ENCODE results near the gene CIAO2A. TPM values are rescaled to one million over a fixed set of nuclear protein-coding genes. Genes with fewer than 3 reads are reported as not detected.

CIAO2A gene
- total RNA-seq, 1 experiment from 2014 or later, result 89.8 TPM

GRCh38 chr15:64050281-64051092 lies 43.2 kb downstream of the CIAO2A start:
- ATAC-seq (no peak), DNase-seq (ENCODE audit: low read depth, low spot score) (no peak)
- TF ChIP-seq REST (IDR thresholded peaks at IDR 0.05; ENCODE audit: insufficient read depth in 1 of 2, low read depth in 2 of 2, low read length in 1 of 2) (no peak), SIN3A (IDR thresholded peaks at IDR 0.05; ENCODE audit: borderline replicate concordance, insufficient read depth, low read depth, low read length) (no peak), TCF7L2 (IDR thresholded peaks at IDR 0.05; ENCODE audit: low read depth, low read length) (no peak), POLR2AphosphoS5 (IDR thresholded peaks at IDR 0.05; ENCODE audit: low read depth, low read length) (no peak), CTCF (IDR thresholded peaks at IDR 0.05) (no peak)
- Histone ChIP-seq H3K4me3 (ENCODE audit: low read depth in 2 of 2, low read length in 2 of 2) (no peak overlapping the region), H3K27me3 (ENCODE audit: control insufficient read depth, insufficient read depth, low read length) (no peaks in the 10 kb centered on the region), H3K9me3 (ENCODE audit: control insufficient read depth, insufficient read depth, low read depth, low read length) (no peaks in the 10 kb centered on the region), H3K4me1 (ENCODE audit: control insufficient read depth, insufficient read depth, low read length) (peaks cover 14% of the 10 kb centered on the region), H3K36me3 (ENCODE audit: control insufficient read depth, insufficient read depth, low read length) (no peaks in the 10 kb centered on the region), H3K27ac (ENCODE audit: low read length) (no peak overlapping the region)
- intact Hi-C loops (cut with micrococcal nuclease; ENCODE audit: unreplicated experiment), result no loop called here
- in situ Hi-C loops (cut with HindIII; ENCODE audit: low pct_unique_long_range_greater_than_20kb, low sequenced_read_pairs), result no loop called here
- CTCF ChIA-PET, result no interaction called here
- BruUV-seq (replicated peaks), result no TSS peak
- POLR2A ChIA-PET, result no interaction called here

- Histone ChIP-seq H3K4me1 (ENCODE audit: control insufficient read depth, insufficient read depth, low read length) (peaks cover 14% of the 10 kb centered on the region), H3K27me3 (ENCODE audit: control insufficient read depth, insufficient read depth, low read length) (no peaks in the 10 kb centered on the region), H3K27ac (ENCODE audit: low read length) (no peak overlapping the region), H3K36me3 (ENCODE audit: control insufficient read depth, insufficient read depth, low read length) (no peaks in the 10 kb centered on the region), H3K4me3 (ENCODE audit: low read depth in 2 of 2, low read length in 2 of 2) (no peak overlapping the region), H3K9me3 (ENCODE audit: control insufficient read depth, insufficient read depth, low read depth, low read length) (no peaks in the 10 kb centered on the region)
- BruUV-seq (replicated peaks), result no TSS peak
- in situ Hi-C loops (cut with HindIII; ENCODE audit: low pct_unique_long_range_greater_than_20kb, low sequenced_read_pairs), result no loop called here
- intact Hi-C loops (cut with micrococcal nuclease; ENCODE audit: unreplicated experiment), result loop anchor here (10.0 kb wide), 2 partner anchors 134 to 204 kb away; no protein-coding TSS in a partner anchor
- ChIA-PET CTCF (no interaction called here), POLR2A (no interaction called here)
- TF ChIP-seq POLR2AphosphoS5 (IDR thresholded peaks at IDR 0.05; ENCODE audit: low read depth, low read length), result no peak
- TF ChIP-seq CTCF (IDR thresholded peaks at IDR 0.05), result no peak
- TF ChIP-seq TCF7L2 (IDR thresholded peaks at IDR 0.05; ENCODE audit: low read depth, low read length), result no peak
- no peak for TF ChIP-seq REST (IDR thresholded peaks at IDR 0.05; ENCODE audit: insufficient read depth in 1 of 2, low read depth in 2 of 2, low read length in 1 of 2)
- no peak for TF ChIP-seq SIN3A (IDR thresholded peaks at IDR 0.05; ENCODE audit: borderline replicate concordance, insufficient read depth, low read depth, low read length)
- DNase-seq (ENCODE audit: low read depth, low spot score), result no peak
- no peak for ATAC-seq
Observed at GRCh38 chr15:64048781-64049460, 44.7 kb downstream of the CIAO2A start.
